Body of pancreas (tissue), 4 donors: ENCODE measurements around the gene AFG3L2.

Source experiments
- POLR2A ChIP-seq, 3 donors: fragments of 450-650 bp; IDR thresholded peaks; one replicate each; pipeline ENCODE4 v1.6.1; 2016; ENCODE audit warnings: antibody characterized with exemption in 3 of 3, mild to moderate bottlenecking in 2 of 3
- TF ChIP-seq, protein P1 (sequence below), 7 experiments: fragments of 450-650 bp in 4 of 7; fragments of 200-600 bp in 3 of 7; sonication (generic) in 3 of 7; IDR thresholded peaks; one replicate each; pipeline ENCODE4 v1.5.1; 2016 to 2019; ENCODE audit warnings: antibody characterized with exemption in 7 of 7

DNA sequence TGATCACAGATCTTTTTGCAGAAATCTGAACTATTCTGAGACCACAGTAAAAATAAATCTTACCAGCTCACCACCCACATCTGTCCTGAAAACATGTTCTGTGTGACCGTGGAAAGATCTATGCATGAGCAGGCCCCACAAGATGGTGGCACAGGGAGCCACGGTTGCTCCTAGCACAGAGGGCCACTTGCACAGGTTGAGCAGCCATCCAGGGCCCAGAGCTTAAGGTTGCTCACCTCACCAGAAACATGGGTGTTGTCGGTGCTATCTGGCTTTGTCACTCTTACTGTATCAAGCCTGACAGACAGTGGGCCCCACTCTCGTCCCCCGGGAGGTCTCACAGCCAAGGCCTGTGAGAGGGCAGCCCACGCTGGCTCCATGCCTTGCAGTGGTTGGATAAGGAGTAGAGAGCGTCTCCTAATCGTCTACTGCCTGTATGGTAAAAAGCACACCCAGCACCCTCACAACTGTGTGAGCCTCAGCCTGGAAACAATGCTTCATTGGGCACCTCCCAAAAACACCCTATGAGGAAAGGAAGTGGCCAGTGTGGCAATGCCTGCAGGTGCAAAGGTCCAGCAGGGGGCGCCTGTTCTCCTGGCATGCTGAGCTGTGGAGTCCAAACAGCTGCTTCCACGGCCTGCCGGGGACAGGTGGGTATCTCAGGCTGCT is 49.4 kb downstream of the AFG3L2 start:
- TF ChIP-seq, protein P1, sequence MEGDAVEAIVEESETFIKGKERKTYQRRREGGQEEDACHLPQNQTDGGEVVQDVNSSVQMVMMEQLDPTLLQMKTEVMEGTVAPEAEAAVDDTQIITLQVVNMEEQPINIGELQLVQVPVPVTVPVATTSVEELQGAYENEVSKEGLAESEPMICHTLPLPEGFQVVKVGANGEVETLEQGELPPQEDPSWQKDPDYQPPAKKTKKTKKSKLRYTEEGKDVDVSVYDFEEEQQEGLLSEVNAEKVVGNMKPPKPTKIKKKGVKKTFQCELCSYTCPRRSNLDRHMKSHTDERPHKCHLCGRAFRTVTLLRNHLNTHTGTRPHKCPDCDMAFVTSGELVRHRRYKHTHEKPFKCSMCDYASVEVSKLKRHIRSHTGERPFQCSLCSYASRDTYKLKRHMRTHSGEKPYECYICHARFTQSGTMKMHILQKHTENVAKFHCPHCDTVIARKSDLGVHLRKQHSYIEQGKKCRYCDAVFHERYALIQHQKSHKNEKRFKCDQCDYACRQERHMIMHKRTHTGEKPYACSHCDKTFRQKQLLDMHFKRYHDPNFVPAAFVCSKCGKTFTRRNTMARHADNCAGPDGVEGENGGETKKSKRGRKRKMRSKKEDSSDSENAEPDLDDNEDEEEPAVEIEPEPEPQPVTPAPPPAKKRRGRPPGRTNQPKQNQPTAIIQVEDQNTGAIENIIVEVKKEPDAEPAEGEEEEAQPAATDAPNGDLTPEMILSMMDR (IDR thresholded peaks at IDR 0.05) = peak; percentile 44 to 77 (median 71)
- no peak for TF ChIP-seq POLR2A (IDR thresholded peaks at IDR 0.05)
